Breast epithelium (tissue), 4 donors: ENCODE results near the gene UBL5. TPM values are rescaled to one million over a fixed set of nuclear protein-coding genes. Genes with fewer than 3 reads are reported as not detected.

Experiments
- DNase-seq, 2 donors: peaks; one replicate each; pipeline ENCODE4 v3.0.0-alpha.2; 2019; ENCODE audit warnings: low spot score in 2 of 2
- H3K27ac ChIP-seq, 2 donors: fragments of 200-600 bp; sonication (generic) in 1 of 2; one replicate each; pipeline ENCODE4 v1.5.1; 2016 to 2019; ENCODE audit warnings: mild to moderate bottlenecking in 1 of 2
- H3K27me3 ChIP-seq, 2 donors: fragments of 200-600 bp; sonication (generic) in 1 of 2; one replicate each; pipeline versions ENCODE4 v1.5.1 to v1.6.0; 2017 to 2019; ENCODE audit warnings: control low read depth in 1 of 2, mild to moderate bottlenecking in 1 of 2
- H3K36me3 ChIP-seq: fragments of 200-600 bp; one replicate; pipeline ENCODE4 v1.5.1; 2019
- H3K4me1 ChIP-seq, 2 donors: fragments of 200-600 bp; sonication (generic); one replicate each; pipeline ENCODE4 v1.5.1; 2016 to 2019; ENCODE audit warnings: control low read depth in 1 of 2
- H3K4me3 ChIP-seq, 3 donors: fragments of 200-600 bp; sonication (generic); 1 replicate in 2 of 3; 2 replicates in 1 of 3; pipeline ENCODE4 v1.5.1; 2016 to 2019; ENCODE audit warnings: mild to moderate bottlenecking in 3 of 3, moderate library complexity in 2 of 3
- H3K9me3 ChIP-seq, 2 donors: fragments of 200-600 bp; sonication (generic) in 1 of 2; one replicate each; pipeline ENCODE4 v1.5.1; 2016 to 2019; ENCODE audit warnings: control low read depth in 1 of 2
- POLR2A ChIP-seq: fragments of 450-650 bp; IDR thresholded peaks from one replicate; pipeline ENCODE4 v1.6.1; 2016; ENCODE audit warnings: antibody characterized with exemption, mild to moderate bottlenecking, moderate library complexity
- POLR2AphosphoS5 ChIP-seq, 3 donors: sonication (generic); formaldehyde crosslinking; IDR thresholded peaks; one replicate each; pipeline ENCODE4 v1.6.1; 2017; ENCODE audit warnings: antibody characterized with exemption in 3 of 3
- intact Hi-C: fragments of 100-400 bp; cut with DNase I; formaldehyde crosslinking; loops from one replicate; pipeline ENCODE4 v1.15.1; 2023; ENCODE audit warnings: low total_unique reads
- total RNA-seq, 3 donors: library from RNA; depleted of rRNA; stranded (reverse); fragments of >200 nt; gene quantifications; one replicate each; pipeline ENCODE4 v1.1.0, GENCODE V29; 2016
- TF ChIP-seq, protein P1 (sequence below), 3 donors: fragments of 450-650 bp; IDR thresholded peaks; one replicate each; pipeline ENCODE4 v1.5.1; 2016 to 2017; ENCODE audit warnings: antibody characterized with exemption in 3 of 3, mild to moderate bottlenecking in 3 of 3, moderate library complexity in 3 of 3

Gene UBL5
- total RNA-seq, 3 donors from 2014 or later: 381 to 489 (median 475) TPM

DNA sequence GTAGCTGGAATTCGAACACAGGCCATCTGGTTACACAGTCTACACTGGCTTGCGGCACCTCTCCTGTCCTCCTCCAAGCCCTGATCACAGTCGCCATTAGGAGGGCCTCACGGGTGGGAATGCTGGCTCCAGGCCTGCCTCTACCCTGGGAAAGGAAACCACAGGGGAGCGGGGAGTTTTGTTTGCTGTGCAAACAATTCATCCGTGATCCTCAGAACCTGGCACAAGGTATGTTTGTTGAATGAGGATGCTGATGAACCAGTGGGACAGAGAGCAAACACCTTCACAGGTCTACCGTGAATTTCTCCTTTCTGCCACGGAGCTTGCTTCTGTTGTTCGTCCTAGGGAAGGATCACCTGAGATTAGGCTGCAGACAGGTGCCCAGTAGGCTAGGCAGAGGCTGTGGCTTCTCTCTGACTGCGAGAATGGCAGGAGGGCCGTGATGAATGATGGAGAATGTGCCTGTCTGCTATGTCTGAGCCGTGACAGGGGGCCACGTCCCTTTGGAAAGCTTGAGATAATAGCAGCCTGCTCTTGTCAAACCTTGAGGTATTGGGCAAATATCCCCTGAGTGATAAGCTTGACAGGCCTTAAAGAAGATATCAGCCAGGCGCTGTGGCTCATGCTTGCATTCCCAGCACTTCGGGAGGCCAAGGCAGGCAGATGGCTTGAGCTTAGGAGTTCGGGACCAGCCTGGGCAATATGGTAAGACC, 44.1 kb downstream of the UBL5 start:
- intact Hi-C loops: no loop called here
- no peaks in the 10 kb centered on the region for H3K36me3 ChIP-seq

GRCh38 chr19:9872618-9873242, 45.0 kb downstream of the UBL5 start:
- TF ChIP-seq, protein P1, sequence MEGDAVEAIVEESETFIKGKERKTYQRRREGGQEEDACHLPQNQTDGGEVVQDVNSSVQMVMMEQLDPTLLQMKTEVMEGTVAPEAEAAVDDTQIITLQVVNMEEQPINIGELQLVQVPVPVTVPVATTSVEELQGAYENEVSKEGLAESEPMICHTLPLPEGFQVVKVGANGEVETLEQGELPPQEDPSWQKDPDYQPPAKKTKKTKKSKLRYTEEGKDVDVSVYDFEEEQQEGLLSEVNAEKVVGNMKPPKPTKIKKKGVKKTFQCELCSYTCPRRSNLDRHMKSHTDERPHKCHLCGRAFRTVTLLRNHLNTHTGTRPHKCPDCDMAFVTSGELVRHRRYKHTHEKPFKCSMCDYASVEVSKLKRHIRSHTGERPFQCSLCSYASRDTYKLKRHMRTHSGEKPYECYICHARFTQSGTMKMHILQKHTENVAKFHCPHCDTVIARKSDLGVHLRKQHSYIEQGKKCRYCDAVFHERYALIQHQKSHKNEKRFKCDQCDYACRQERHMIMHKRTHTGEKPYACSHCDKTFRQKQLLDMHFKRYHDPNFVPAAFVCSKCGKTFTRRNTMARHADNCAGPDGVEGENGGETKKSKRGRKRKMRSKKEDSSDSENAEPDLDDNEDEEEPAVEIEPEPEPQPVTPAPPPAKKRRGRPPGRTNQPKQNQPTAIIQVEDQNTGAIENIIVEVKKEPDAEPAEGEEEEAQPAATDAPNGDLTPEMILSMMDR (IDR thresholded peaks at IDR 0.05): no peak
- no peak for TF ChIP-seq POLR2A
- no peak for TF ChIP-seq POLR2AphosphoS5 (IDR thresholded peaks at IDR 0.05)
- Histone ChIP-seq H3K27ac (no peak overlapping the region), H3K27me3 (no peaks in the 10 kb centered on the region), H3K9me3 (no peaks in the 10 kb centered on the region), H3K36me3 (no peaks in the 10 kb centered on the region), H3K4me1 (no peaks in the 10 kb centered on the region), H3K4me3 (no peak overlapping the region)
- intact Hi-C loops: no loop called here
- no peak for DNase-seq

More for the DNA sequence above, 44.1 kb downstream of the UBL5 start:
- Histone ChIP-seq H3K4me3 (no peak overlapping the region), H3K27ac (no peak overlapping the region), H3K9me3 (no peaks in the 10 kb centered on the region), H3K27me3 (no peaks in the 10 kb centered on the region), H3K4me1 (no peaks in the 10 kb centered on the region)
- TF ChIP-seq, protein P1 (IDR thresholded peaks at IDR 0.05): no peak
- TF ChIP-seq POLR2A: no peak
- TF ChIP-seq POLR2AphosphoS5 (IDR thresholded peaks at IDR 0.05): no peak
- DNase-seq: no peak

DNA sequence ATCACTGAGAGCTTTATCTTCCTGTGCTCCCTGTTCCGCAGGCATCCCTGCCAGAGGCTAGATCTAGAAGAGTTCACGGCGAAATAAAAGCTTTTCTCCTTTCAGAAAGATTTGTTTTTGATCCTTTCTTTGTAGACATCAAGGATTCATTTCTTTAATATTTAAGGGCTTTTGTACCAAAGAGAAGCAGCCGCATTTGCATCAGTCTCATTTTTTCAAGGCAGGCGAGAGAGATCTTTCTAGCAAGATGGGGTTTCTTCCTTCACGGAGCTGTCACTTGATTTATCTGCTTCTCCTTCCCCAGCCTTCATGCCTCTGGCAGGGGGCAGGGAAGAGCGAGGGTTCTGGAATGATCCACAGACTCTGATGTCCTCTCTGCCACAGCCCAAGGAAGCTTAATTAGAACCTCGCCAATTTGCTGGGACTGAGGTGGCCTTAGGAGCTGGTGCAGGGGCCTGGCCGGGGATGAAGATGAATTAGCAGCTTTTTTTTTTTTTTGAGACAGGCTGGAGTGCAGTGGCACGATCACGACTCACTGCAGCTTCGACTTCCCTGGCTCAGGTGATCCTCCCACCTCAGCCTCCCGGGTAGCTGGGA, 47.4 kb downstream of the UBL5 start:
- Histone ChIP-seq H3K36me3 (no peaks in the 10 kb centered on the region), H3K4me3 (no peak overlapping the region), H3K27me3 (no peaks in the 10 kb centered on the region), H3K4me1 (no peaks in the 10 kb centered on the region), H3K9me3 (no peaks in the 10 kb centered on the region), H3K27ac (no peak overlapping the region)
- TF ChIP-seq POLR2AphosphoS5 (IDR thresholded peaks at IDR 0.05) (no peak), POLR2A (no peak)
- TF ChIP-seq, protein P1 (IDR thresholded peaks at IDR 0.05): no peak
- DNase-seq: no peak
- intact Hi-C loops: no loop called here

DNA sequence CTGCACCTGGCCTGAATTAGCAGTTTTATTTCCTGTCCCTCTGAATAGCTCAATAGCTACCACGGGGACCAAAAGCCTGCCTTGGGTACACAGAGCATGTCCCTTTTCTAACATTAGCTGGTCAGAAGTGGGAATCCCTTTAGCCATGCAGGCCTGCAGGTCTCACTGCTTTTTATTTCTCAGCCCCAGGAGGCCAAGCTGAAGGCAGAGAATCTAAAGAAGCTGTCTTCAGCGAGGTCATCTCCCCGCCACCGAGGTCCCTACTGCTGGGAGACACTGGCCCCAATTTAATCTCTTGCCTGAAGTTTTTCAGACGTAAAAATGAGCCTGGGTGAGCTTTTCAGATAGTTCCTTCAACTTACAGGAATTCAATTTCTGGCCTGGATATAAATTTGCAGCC, 48.1 kb downstream of the UBL5 start:
- no peak for DNase-seq

More for the DNA sequence above, 48.1 kb downstream of the UBL5 start:
- no peaks in the 10 kb centered on the region for H3K36me3 ChIP-seq
- no peaks in the 10 kb centered on the region for H3K27me3 ChIP-seq
- TF ChIP-seq POLR2AphosphoS5 (IDR thresholded peaks at IDR 0.05) (no peak), POLR2A (no peak)
- TF ChIP-seq, protein P1 (IDR thresholded peaks at IDR 0.05): no peak
- no peak overlapping the region for H3K27ac ChIP-seq
- H3K4me3 ChIP-seq: no peak overlapping the region
- no peaks in the 10 kb centered on the region for H3K9me3 ChIP-seq
- no peaks in the 10 kb centered on the region for H3K4me1 ChIP-seq
- intact Hi-C loops: no loop called here
